Measurements from ENCODE around the gene GNAO1.

GNAO1 gene

GRCh38 chr16:56343661-56344517, 152.6 kb downstream of the GNAO1 start:
- Histone ChIP-seq H3K4me3 (ENCODE audit: low read depth in 1 of 5, low read length in 5 of 5) (no peak overlapping the region), H3K9me3 (ENCODE audit: control insufficient read depth in 5 of 5, low read length in 5 of 5) (no peaks in the 10 kb centered on the region), H3K36me3 (ENCODE audit: control insufficient read depth in 5 of 5, insufficient read depth in 5 of 5, low read length in 5 of 5) (no peaks in the 10 kb centered on the region), H3K27me3 (ENCODE audit: control insufficient read depth in 5 of 5, insufficient read depth in 4 of 5, low read length in 5 of 5) (peaks cover 0 to 3% (median 0%) of the 10 kb centered on the region in 5 donors), H3K9ac (ENCODE audit: low read length in 5 of 5) (no peak overlapping the region), H3K27ac (ENCODE audit: low read depth, low read length) (no peak overlapping the region), H3K4me1 (ENCODE audit: control insufficient read depth in 5 of 5, insufficient read depth in 5 of 5, low read length in 5 of 5) (no peaks in the 10 kb centered on the region)

GRCh38 chr16:56344518-56345405, 153.5 kb downstream of the GNAO1 start:
- no peaks in the 10 kb centered on the region for H3K9me3 ChIP-seq (ENCODE audit: control insufficient read depth in 5 of 5, low read length in 5 of 5)
- H3K4me3 ChIP-seq (ENCODE audit: low read depth in 1 of 5, low read length in 5 of 5) = no peak overlapping the region
- no peaks in the 10 kb centered on the region for H3K4me1 ChIP-seq (ENCODE audit: control insufficient read depth in 5 of 5, insufficient read depth in 5 of 5, low read length in 5 of 5)
- H3K27ac ChIP-seq (ENCODE audit: low read depth, low read length) = no peak overlapping the region
- H3K36me3 ChIP-seq (ENCODE audit: control insufficient read depth in 5 of 5, insufficient read depth in 5 of 5, low read length in 5 of 5) = no peaks in the 10 kb centered on the region
- H3K9ac ChIP-seq (ENCODE audit: low read length in 5 of 5) = no peak overlapping the region
- H3K27me3 ChIP-seq (ENCODE audit: control insufficient read depth in 5 of 5, insufficient read depth in 4 of 5, low read length in 5 of 5) = peaks cover 0 to 5% (median 2%) of the 10 kb centered on the region in 5 donors

DNA sequence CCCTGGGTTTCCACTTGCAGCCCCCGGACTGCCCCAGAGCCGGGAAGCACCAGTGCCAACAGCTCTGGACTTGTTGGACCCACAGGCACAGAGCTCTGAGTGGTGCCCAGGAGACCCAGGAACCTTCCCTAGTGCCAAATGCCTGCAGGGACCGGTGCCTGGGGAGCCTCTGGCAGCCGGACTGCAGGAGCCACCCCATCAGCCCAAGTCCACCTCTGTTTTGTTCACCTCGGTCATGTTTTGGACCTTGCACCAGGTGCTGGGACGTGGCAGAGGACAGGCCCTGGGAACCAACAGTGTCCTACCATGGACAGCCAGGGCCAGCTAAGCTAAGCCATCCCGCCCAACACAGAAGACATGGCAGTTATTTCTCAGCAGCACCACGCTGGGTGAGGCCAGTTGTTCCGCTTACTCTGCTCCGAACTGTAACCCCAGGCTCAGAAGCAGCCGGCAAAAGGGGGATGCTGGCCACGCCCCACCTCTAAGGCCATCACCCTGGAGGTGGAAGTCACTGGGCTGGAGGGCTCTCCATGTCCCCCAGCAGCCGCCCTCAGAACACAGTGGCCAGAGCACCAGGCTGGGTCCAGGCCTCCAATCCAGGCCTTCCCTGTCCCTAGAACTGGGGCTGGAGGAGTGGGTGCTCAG, 154.2 kb downstream of the GNAO1 start:
- no peak overlapping the region for H3K9ac ChIP-seq (ENCODE audit: low read length in 5 of 5)
- H3K27me3 ChIP-seq (ENCODE audit: control insufficient read depth in 5 of 5, insufficient read depth in 4 of 5, low read length in 5 of 5) = peaks cover 0 to 10% (median 8%) of the 10 kb centered on the region in 5 donors
- H3K9me3 ChIP-seq (ENCODE audit: control insufficient read depth in 5 of 5, low read length in 5 of 5) = no peaks in the 10 kb centered on the region
- no peaks in the 10 kb centered on the region for H3K4me1 ChIP-seq (ENCODE audit: control insufficient read depth in 5 of 5, insufficient read depth in 5 of 5, low read length in 5 of 5)
- no peak overlapping the region for H3K4me3 ChIP-seq (ENCODE audit: low read depth in 1 of 5, low read length in 5 of 5)
- no peak overlapping the region for H3K27ac ChIP-seq (ENCODE audit: low read depth, low read length)
- H3K36me3 ChIP-seq (ENCODE audit: control insufficient read depth in 5 of 5, insufficient read depth in 5 of 5, low read length in 5 of 5) = no peaks in the 10 kb centered on the region

GRCh38 chr16:56346131-56346890, 155.0 kb downstream of the GNAO1 start:
- Histone ChIP-seq H3K9me3 (ENCODE audit: control insufficient read depth in 5 of 5, low read length in 5 of 5) (no peaks in the 10 kb centered on the region), H3K4me1 (ENCODE audit: control insufficient read depth in 5 of 5, insufficient read depth in 5 of 5, low read length in 5 of 5) (no peaks in the 10 kb centered on the region), H3K9ac (ENCODE audit: low read length in 5 of 5) (no peak overlapping the region), H3K4me3 (ENCODE audit: low read depth in 1 of 5, low read length in 5 of 5) (no peak overlapping the region), H3K36me3 (ENCODE audit: control insufficient read depth in 5 of 5, insufficient read depth in 5 of 5, low read length in 5 of 5) (no peaks in the 10 kb centered on the region), H3K27me3 (ENCODE audit: control insufficient read depth in 5 of 5, insufficient read depth in 4 of 5, low read length in 5 of 5) (peaks cover 0 to 10% (median 8%) of the 10 kb centered on the region in 5 donors), H3K27ac (ENCODE audit: low read depth, low read length) (no peak overlapping the region)

DNA sequence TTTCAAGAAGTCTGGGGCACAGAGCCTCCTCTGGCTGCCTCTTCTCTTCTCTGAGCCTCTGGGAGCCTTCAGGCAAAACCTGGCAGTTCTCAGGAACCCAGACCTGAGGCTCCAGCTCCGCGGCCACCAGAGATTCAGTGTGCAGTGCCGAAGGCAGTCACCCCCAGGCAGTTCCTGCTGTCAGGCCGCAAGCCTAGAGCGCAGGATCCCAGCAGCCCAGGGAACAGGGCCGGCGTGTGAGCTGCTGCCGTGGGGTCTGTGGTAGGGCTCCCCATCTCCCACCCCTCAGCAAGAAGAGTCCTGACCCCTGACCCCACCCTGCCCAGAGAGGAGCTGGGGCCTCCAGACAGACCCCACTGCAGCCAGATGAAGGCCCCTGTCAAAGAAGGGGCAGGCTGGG, 155.9 kb downstream of the GNAO1 start:
- peaks cover 0 to 10% (median 8%) of the 10 kb centered on the region in 5 donors for H3K27me3 ChIP-seq (ENCODE audit: control insufficient read depth in 5 of 5, insufficient read depth in 4 of 5, low read length in 5 of 5)
- H3K36me3 ChIP-seq (ENCODE audit: control insufficient read depth in 5 of 5, insufficient read depth in 5 of 5, low read length in 5 of 5) = no peaks in the 10 kb centered on the region
- no peak overlapping the region for H3K9ac ChIP-seq (ENCODE audit: low read length in 5 of 5)
- no peak overlapping the region for H3K4me3 ChIP-seq (ENCODE audit: low read depth in 1 of 5, low read length in 5 of 5)
- no peak overlapping the region for H3K27ac ChIP-seq (ENCODE audit: low read depth, low read length)
- no peaks in the 10 kb centered on the region for H3K9me3 ChIP-seq (ENCODE audit: control insufficient read depth in 5 of 5, low read length in 5 of 5)
- H3K4me1 ChIP-seq (ENCODE audit: control insufficient read depth in 5 of 5, insufficient read depth in 5 of 5, low read length in 5 of 5) = no peaks in the 10 kb centered on the region

- no peak overlapping the region for H3K9ac ChIP-seq (ENCODE audit: low read length in 5 of 5)
Observed at GRCh38 chr16:56347670-56348069, 156.4 kb downstream of the GNAO1 start.

DNA sequence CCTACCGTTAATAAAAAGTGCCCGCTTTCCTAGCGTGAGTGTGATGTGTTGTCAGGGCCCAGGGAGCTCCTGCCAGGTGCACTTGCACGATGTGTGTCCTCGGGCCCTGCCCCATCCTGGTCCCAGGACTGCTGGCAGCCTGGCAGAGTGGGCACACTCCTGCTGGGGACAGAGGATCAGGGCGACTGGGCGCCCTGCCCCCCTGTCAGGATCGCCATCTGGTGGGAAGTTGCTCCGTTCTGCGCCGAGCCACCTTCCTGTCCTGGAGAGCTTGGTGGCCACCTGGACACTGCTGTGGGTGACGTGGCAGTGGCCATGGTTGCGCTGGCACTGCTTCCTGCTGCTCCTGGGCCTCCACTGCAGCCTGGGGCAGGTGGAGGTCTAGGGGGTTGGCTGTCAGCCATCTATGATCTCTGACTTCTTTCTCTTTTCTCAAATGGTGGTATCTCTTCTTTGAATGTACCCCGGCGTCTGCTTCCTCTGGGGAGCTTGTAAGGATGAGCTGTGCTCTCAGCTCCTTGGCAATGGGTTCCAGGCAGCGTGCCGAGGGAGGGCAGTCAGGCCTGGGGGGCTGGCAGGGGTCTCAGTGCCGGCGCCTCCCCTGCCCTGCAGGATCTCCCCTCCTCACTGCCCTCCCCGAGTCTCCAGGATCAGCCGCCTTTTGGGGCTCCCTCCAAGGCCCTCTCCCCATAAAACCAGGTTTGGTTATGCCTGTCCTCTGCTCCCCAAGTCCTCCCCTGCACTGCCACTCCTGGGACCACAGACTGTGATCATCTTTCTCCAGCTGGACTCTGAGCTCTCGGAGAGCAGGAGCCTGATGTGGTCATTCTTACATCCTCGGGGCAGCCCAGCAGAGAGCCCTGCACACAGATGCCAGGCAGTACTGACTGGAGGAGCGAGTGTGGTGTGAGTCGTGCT, 157.1 kb downstream of the GNAO1 start:
- Histone ChIP-seq H3K27me3 (ENCODE audit: control insufficient read depth in 5 of 5, insufficient read depth in 4 of 5, low read length in 5 of 5) (peaks cover 0 to 10% (median 8%) of the 10 kb centered on the region in 5 donors), H3K9me3 (ENCODE audit: control insufficient read depth in 5 of 5, low read length in 5 of 5) (no peaks in the 10 kb centered on the region), H3K36me3 (ENCODE audit: control insufficient read depth in 5 of 5, insufficient read depth in 5 of 5, low read length in 5 of 5) (no peaks in the 10 kb centered on the region), H3K4me1 (ENCODE audit: control insufficient read depth in 5 of 5, insufficient read depth in 5 of 5, low read length in 5 of 5) (no peaks in the 10 kb centered on the region), H3K4me3 (ENCODE audit: low read depth in 1 of 5, low read length in 5 of 5) (no peak overlapping the region), H3K27ac (ENCODE audit: low read depth, low read length) (no peak overlapping the region), H3K9ac (ENCODE audit: low read length in 5 of 5) (no peak overlapping the region)

More at GRCh38 chr16:56347670-56348069, 156.4 kb downstream of the GNAO1 start:
- no peak overlapping the region for H3K27ac ChIP-seq (ENCODE audit: low read depth, low read length)
- no peaks in the 10 kb centered on the region for H3K9me3 ChIP-seq (ENCODE audit: control insufficient read depth in 5 of 5, low read length in 5 of 5)
- peaks cover 0 to 10% (median 8%) of the 10 kb centered on the region in 5 donors for H3K27me3 ChIP-seq (ENCODE audit: control insufficient read depth in 5 of 5, insufficient read depth in 4 of 5, low read length in 5 of 5)
- no peaks in the 10 kb centered on the region for H3K4me1 ChIP-seq (ENCODE audit: control insufficient read depth in 5 of 5, insufficient read depth in 5 of 5, low read length in 5 of 5)
- H3K36me3 ChIP-seq (ENCODE audit: control insufficient read depth in 5 of 5, insufficient read depth in 5 of 5, low read length in 5 of 5) = no peaks in the 10 kb centered on the region
- H3K4me3 ChIP-seq (ENCODE audit: low read depth in 1 of 5, low read length in 5 of 5) = no peak overlapping the region

GRCh38 chr16:56349086-56349415, 157.8 kb downstream of the GNAO1 start:
- no peaks in the 10 kb centered on the region for H3K9me3 ChIP-seq (ENCODE audit: control insufficient read depth in 5 of 5, low read length in 5 of 5)
- H3K36me3 ChIP-seq (ENCODE audit: control insufficient read depth in 5 of 5, insufficient read depth in 5 of 5, low read length in 5 of 5) = no peaks in the 10 kb centered on the region
- no peak overlapping the region for H3K9ac ChIP-seq (ENCODE audit: low read length in 5 of 5)
- no peaks in the 10 kb centered on the region for H3K4me1 ChIP-seq (ENCODE audit: control insufficient read depth in 5 of 5, insufficient read depth in 5 of 5, low read length in 5 of 5)
- no peak overlapping the region for H3K27ac ChIP-seq (ENCODE audit: low read depth, low read length)
- peaks cover 0 to 10% (median 8%) of the 10 kb centered on the region in 5 donors for H3K27me3 ChIP-seq (ENCODE audit: control insufficient read depth in 5 of 5, insufficient read depth in 4 of 5, low read length in 5 of 5)
- H3K4me3 ChIP-seq (ENCODE audit: low read depth in 1 of 5, low read length in 5 of 5) = no peak overlapping the region

DNA sequence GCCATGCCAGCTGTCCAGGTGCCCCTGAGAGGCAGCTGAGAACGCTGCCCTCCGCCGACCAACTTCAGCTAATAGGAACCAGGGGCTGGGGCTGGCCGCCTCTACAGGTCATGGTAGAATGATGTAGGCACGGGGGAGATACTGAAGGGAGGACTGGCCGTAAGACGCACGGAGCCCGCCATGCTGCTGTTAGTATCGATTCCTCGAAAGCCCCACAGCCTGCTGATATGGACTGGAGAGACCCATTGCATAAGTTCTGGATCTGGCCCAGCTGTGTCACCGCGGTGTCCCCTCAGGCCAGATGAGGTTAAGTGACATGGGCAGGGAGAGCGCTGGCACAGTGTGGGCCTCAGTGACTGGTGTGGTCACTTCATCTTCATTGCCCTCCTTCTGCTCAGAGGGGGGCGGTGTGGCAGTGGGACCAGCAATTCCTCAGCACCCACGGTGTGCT, 158.4 kb downstream of the GNAO1 start:
- Histone ChIP-seq H3K9ac (ENCODE audit: low read length in 5 of 5) (no peak overlapping the region), H3K4me3 (ENCODE audit: low read depth in 1 of 5, low read length in 5 of 5) (no peak overlapping the region), H3K4me1 (ENCODE audit: control insufficient read depth in 5 of 5, insufficient read depth in 5 of 5, low read length in 5 of 5) (no peaks in the 10 kb centered on the region), H3K27me3 (ENCODE audit: control insufficient read depth in 5 of 5, insufficient read depth in 4 of 5, low read length in 5 of 5) (peaks cover 0 to 10% (median 8%) of the 10 kb centered on the region in 5 donors), H3K36me3 (ENCODE audit: control insufficient read depth in 5 of 5, insufficient read depth in 5 of 5, low read length in 5 of 5) (no peaks in the 10 kb centered on the region), H3K27ac (ENCODE audit: low read depth, low read length) (no peak overlapping the region), H3K9me3 (ENCODE audit: control insufficient read depth in 5 of 5, low read length in 5 of 5) (no peaks in the 10 kb centered on the region)
